NCI-H345 treated with DMSO at 0.1 percent for 48 hours (cell line): ENCODE results near the gene APOA1.

Source experiments
- DNase-seq: peaks from one replicate; lab custom pipeline; 2025; ENCODE audit not compliant: unreplicated experiment; lab: John Stamatoyannopoulos, UW

APOA1 gene

GRCh38 chr11:116791002-116791812 lies 46.2 kb downstream of the APOA1 start:
- peak; percentile 40 for DNase-seq

GRCh38 chr11:116790167-116791001 lies 47.0 kb downstream of the APOA1 start:
- no peak for DNase-seq

GRCh38 chr11:116788975-116789374 lies 48.4 kb downstream of the APOA1 start:
- DNase-seq: no peak

DNA sequence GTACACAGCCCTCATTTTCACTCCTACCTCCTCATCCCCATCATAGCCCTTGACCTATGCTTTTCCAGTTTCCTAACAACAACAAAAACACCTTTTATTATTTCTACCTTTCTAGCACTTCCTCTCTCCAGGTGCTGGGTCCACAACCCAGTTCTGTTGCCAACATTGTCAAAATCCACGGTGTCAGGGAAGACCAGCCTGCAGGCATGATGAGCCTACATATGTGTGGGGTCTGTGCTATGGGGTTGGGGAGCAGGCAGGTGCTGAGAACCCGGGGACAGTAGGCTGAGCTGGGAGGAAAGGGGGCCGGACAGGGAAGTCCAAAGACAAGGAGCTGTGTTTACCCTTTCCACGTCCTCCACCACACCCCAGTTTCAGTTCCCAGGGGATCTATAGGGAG lies 48.9 kb downstream of the APOA1 start:
- no peak for DNase-seq

DNA sequence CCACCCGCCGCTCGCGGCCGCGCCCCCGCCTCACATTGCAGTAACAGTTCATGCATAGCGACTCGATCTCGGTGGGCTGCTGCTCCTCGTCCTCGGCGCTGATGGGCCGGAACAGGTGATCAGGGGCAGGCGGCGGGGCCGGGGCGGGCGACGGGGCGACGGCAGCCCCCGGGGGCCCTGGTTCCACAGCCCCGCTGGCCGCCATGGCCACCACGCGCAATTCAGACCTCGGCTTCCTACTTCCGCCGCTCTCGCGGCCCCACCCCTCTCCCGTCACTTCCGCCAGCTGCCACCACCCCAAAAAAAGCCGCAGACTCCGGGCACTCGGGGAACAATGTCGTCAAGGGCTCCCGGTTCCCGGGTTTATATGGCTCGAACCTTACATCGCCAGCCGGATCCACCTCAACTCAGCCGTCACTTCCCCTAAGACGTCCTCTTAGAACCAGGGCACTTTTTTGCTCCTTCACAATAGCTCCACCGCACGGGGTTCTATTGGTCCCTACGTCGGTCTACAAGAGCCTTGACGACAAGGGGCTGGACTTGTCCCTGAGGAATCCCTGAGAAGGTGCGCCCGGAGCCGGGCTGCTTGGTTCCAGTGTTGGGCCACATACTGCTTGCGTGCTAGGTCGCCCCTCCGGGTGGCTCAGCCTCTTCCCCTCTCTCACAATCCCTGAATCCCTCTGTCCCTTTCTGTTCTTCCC lies 49.5 kb downstream of the APOA1 start, which contains the start of gene ZPR1:
ZPR1 (minus strand) TSS at position 238 of the 701 bp plus-strand sequence; CDS start at position 205, 33 bp downstream.
- peak; percentile 75 for DNase-seq

DNA sequence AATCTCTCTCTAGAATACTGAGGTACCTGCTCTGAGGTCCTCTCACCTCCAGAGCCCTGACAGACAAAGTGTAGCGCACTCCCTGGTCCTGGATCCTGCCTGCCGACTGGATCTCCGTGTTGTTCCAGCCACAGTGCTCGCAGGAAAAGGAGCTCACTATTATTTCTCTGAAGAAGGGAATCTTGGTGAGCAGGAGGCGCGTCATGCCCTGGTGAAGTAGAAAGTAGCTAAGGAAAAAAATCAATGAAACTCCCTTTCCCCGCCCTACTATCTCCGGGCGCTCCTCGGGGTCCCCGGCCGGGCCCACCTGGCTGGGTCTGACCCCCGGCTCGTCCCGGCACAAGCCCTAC lies 50.0 kb downstream of the APOA1 start:
- DNase-seq: no peak

GRCh38 chr11:116786966-116787365 lies 50.5 kb downstream of the APOA1 start:
- DNase-seq: no peak

DNA sequence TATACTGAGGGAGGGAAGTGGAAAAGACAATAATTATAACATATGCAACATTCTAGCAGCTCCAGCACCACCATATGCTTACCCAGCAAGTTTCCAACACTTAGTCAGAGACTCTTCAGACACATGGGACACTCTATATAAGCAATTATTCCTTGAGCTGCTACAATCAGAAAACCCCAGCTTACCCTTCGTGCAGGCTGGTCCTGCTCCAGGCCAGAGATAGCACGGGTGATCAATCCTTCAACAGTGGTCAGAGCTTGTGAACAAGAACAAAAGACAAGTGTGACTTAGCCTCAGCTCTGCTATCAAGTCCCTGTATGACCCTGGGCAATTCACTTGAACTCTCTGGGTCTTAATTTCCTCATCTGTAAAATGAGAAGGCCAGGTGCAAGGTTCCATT lies 51.1 kb downstream of the APOA1 start:
- no peak for DNase-seq
